ENCODE results near the gene PPM1E.

PPM1E gene

DNA sequence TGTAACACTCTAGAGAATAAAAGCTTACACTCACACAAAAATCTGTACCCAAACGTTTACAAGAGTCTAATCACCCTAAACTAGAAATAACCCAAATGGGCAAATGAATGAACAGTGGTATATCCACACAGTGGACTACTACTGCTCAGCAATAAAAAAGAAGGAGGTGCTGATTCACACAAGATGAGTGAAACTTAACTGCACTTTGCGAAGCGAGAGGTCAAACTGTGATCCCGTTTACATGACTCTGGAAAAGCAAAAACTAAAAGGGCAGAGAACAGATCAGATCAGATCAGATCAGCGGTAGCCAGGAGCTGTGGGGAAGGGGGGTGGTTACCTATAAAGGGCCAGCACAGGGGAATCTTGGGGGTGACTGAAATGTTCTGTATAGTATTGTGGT, 237.7 kb downstream of the PPM1E start:
- no peak for DNase-seq
- Mint-ChIP-seq H3K36me3 (peaks cover 24 to 28% of the 10 kb centered on the region in 2 donors), H3K4me1 (peaks cover 8 to 21% of the 10 kb centered on the region in 2 donors), H3K4me3 (no peak overlapping the region), H3K27ac (peak overlapping the region; percentile 25), H3K27me3 (no peaks in the 10 kb centered on the region), H3K9me3 (no peaks in the 10 kb centered on the region)
- ATAC-seq (replicated peaks): no peak

- Mint-ChIP-seq H3K27me3 (no peaks in the 10 kb centered on the region), H3K36me3 (peaks cover 19 to 39% of the 10 kb centered on the region in 2 donors), H3K27ac (no peak overlapping the region), H3K4me1 (peaks cover 12 to 32% of the 10 kb centered on the region in 2 donors), H3K4me3 (no peak overlapping the region), H3K9me3 (no peaks in the 10 kb centered on the region)
- ATAC-seq (replicated peaks) (no peak), DNase-seq (no peak)
These were observed 239.7 kb downstream of the PPM1E start for GRCh38 chr17:58995247-58995940.

DNA sequence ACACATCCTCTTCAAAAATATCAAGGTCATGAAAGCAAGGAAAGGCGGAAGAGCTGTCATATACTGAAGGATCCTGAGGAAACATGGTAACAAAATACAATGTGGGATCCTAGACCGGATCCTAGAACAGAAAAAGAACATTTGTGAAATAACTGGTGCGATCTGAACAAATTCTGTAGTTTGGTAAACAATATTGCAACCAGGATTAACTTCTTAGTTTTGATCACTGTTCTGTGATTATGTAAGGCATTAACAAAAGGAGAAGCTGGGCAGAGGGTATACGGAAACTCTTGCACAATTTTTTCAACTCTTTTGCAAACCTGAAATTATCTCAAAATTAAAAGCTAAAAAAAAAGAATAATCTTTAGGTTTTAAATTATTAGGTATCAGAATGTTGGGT, 241.3 kb downstream of the PPM1E start:
- H3K27ac Mint-ChIP-seq: no peak overlapping the region
- no peaks in the 10 kb centered on the region for H3K9me3 Mint-ChIP-seq
- no peak overlapping the region for H3K4me3 Mint-ChIP-seq
- H3K4me1 Mint-ChIP-seq: peaks cover 14 to 42% of the 10 kb centered on the region in 2 donors
- ATAC-seq (replicated peaks) (no peak), DNase-seq (no peak)
- peaks cover 22 to 44% of the 10 kb centered on the region in 2 donors for H3K36me3 Mint-ChIP-seq
- no peaks in the 10 kb centered on the region for H3K27me3 Mint-ChIP-seq

GRCh38 chr17:58997756-58998553, 242.3 kb downstream of the PPM1E start:
- no peak for DNase-seq
- H3K4me3 Mint-ChIP-seq: no peak overlapping the region

GRCh38 chr17:58998871-58999270, 243.2 kb downstream of the PPM1E start:
- Mint-ChIP-seq H3K27me3 (no peaks in the 10 kb centered on the region), H3K36me3 (peaks cover 14 to 33% of the 10 kb centered on the region in 2 donors), H3K27ac (peak overlapping the region; percentile 14), H3K4me1 (peaks cover 9 to 34% of the 10 kb centered on the region in 2 donors), H3K4me3 (no peak overlapping the region), H3K9me3 (no peaks in the 10 kb centered on the region)
- DNase-seq (no peak), ATAC-seq (replicated peaks) (no peak)

More at GRCh38 chr17:58997756-58998553, 242.3 kb downstream of the PPM1E start:
- H3K4me1 Mint-ChIP-seq: peaks cover 13 to 40% of the 10 kb centered on the region in 2 donors
- peak overlapping the region; percentile 37 for H3K27ac Mint-ChIP-seq
- H3K9me3 Mint-ChIP-seq: no peaks in the 10 kb centered on the region
- peaks cover 18 to 39% of the 10 kb centered on the region in 2 donors for H3K36me3 Mint-ChIP-seq
- ATAC-seq (replicated peaks): no peak
- H3K27me3 Mint-ChIP-seq: no peaks in the 10 kb centered on the region

DNA sequence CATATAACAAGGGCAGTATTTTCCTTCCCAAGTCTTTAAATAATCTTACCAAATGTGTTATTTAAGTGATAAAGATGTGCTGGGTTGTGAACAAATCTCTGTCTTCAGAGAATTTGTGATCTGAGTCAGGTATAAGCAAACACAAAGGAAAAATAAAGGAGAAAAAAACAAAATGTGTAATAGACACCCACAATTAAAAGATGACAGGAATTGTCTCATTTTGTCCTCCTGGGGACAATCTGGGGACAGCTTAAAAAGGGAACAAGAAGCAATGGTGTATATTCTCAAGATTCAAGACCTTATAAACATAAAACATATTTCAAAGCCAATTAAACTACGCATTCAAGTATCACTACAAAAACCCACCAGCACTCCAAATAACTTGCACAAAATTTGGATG, 243.8 kb downstream of the PPM1E start:
- Mint-ChIP-seq H3K9me3 (no peaks in the 10 kb centered on the region), H3K27me3 (no peaks in the 10 kb centered on the region), H3K36me3 (peaks cover 14 to 33% of the 10 kb centered on the region in 2 donors), H3K4me3 (no peak overlapping the region), H3K27ac (peak overlapping the region; percentile 34), H3K4me1 (peaks cover 9 to 34% of the 10 kb centered on the region in 2 donors)
- ATAC-seq (replicated peaks) (no peak), DNase-seq (no peak)

DNA sequence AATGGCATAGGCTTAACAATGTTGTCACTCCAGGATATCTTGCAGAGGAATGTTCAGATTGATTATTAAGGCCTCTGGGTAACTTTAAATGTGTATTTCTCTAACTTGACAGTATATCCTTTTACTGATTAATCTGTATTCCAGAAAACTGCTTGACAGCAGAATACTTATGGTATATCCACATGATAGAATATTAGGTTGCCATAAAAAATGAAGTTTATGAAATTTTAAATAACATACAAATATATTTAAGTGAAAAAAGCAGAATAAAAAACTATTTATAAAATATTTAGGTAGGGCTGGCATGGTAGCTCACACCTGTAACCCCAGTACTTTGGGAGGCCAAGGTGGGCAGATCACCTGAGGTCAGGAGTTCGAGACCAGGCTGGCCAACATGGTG, 244.4 kb downstream of the PPM1E start:
- ATAC-seq (replicated peaks): no peak
- no peak overlapping the region for H3K4me3 Mint-ChIP-seq
- peaks cover 14 to 33% of the 10 kb centered on the region in 2 donors for H3K36me3 Mint-ChIP-seq
- no peak for DNase-seq
- H3K27ac Mint-ChIP-seq: no peak overlapping the region
- no peaks in the 10 kb centered on the region for H3K27me3 Mint-ChIP-seq
- H3K4me1 Mint-ChIP-seq: peaks cover 11 to 39% of the 10 kb centered on the region in 2 donors
- no peaks in the 10 kb centered on the region for H3K9me3 Mint-ChIP-seq

DNA sequence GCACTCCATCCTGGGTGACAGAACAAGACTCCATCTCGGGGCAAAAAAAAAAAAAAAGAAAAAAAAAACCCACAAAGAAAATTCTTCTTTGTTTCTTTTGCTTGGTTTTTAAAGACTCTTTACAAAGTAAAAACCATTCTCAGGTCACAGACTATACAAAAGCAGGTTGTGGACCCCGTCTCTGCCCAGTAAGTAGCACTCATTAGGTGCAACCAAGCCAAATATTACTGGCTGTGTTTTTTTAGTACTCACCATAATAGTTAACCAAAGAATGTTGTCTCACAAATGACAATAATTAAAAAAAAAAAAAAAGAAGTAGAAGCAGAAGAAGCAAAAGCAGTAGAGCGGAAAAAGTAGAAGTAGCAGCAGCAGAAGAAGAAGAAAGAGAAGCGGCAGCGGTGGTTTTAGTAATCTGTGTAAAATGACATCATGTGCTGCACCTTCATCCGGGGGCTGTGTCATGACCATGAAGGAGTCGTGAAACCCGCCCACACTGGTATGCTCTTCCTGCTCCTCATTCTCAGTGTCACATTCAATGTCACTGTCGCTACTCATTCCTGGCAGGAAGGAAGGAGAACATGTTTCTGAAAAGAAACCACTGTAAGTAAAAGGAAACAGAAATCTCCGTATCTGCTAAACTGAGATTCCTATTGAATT, 245.6 kb downstream of the PPM1E start:
- DNase-seq (peak; percentile 82), ATAC-seq (replicated peaks) (peak; percentile 99 to 100)
- peaks cover 14 to 33% of the 10 kb centered on the region in 2 donors for H3K36me3 Mint-ChIP-seq
- H3K27ac Mint-ChIP-seq: peak overlapping the region; percentile 96
- H3K4me1 Mint-ChIP-seq: peaks cover 11 to 39% of the 10 kb centered on the region in 2 donors
- H3K27me3 Mint-ChIP-seq: no peaks in the 10 kb centered on the region
- H3K9me3 Mint-ChIP-seq: no peaks in the 10 kb centered on the region
- peak overlapping the region; percentile 81 for H3K4me3 Mint-ChIP-seq

- H3K9me3 Mint-ChIP-seq: no peaks in the 10 kb centered on the region
- peaks cover 14 to 29% of the 10 kb centered on the region in 2 donors for H3K36me3 Mint-ChIP-seq
- ATAC-seq (replicated peaks): no peak
- no peak overlapping the region for H3K4me3 Mint-ChIP-seq
- DNase-seq: no peak
- no peaks in the 10 kb centered on the region for H3K27me3 Mint-ChIP-seq
- H3K27ac Mint-ChIP-seq: peak overlapping the region; percentile 62
- peaks cover 11 to 39% of the 10 kb centered on the region in 2 donors for H3K4me1 Mint-ChIP-seq
These were observed 246.5 kb downstream of the PPM1E start for GRCh38 chr17:59002126-59002525.

DNA sequence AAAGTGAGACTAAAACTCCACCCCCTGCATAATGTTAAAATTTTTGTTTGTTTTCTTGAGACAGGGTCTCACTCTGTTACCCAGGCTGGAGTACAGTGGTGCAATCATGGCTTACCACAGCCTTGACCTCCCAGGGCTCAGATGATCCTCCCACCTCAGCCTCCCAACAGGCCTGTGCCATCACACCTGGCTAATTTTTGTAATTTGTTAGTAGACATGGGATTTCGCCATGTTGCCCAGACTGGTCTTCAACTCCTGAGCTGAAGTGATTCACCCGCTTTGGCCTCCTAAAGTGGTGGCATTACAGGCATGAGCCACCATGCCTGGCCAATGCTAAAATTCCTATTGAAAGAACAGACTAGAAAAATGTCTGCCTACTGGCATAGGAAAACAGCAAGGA, 247.2 kb downstream of the PPM1E start:
- ATAC-seq (replicated peaks): no peak
- no peak overlapping the region for H3K27ac Mint-ChIP-seq
- H3K9me3 Mint-ChIP-seq: no peaks in the 10 kb centered on the region
- no peak for DNase-seq
- peaks cover 11 to 34% of the 10 kb centered on the region in 2 donors for H3K4me1 Mint-ChIP-seq
- H3K4me3 Mint-ChIP-seq: no peak overlapping the region
- H3K36me3 Mint-ChIP-seq: peaks cover 10 to 24% of the 10 kb centered on the region in 2 donors
- no peaks in the 10 kb centered on the region for H3K27me3 Mint-ChIP-seq

- H3K36me3 Mint-ChIP-seq: peaks cover 4 to 19% of the 10 kb centered on the region in 2 donors
- H3K27me3 Mint-ChIP-seq: no peaks in the 10 kb centered on the region
- H3K4me1 Mint-ChIP-seq: peaks cover 11 to 29% of the 10 kb centered on the region in 2 donors
- no peak overlapping the region for H3K4me3 Mint-ChIP-seq
- DNase-seq: no peak
- no peaks in the 10 kb centered on the region for H3K9me3 Mint-ChIP-seq
- H3K27ac Mint-ChIP-seq: no peak overlapping the region
- ATAC-seq (replicated peaks): no peak
These were observed 248.2 kb downstream of the PPM1E start for GRCh38 chr17:59003860-59004259.

DNA sequence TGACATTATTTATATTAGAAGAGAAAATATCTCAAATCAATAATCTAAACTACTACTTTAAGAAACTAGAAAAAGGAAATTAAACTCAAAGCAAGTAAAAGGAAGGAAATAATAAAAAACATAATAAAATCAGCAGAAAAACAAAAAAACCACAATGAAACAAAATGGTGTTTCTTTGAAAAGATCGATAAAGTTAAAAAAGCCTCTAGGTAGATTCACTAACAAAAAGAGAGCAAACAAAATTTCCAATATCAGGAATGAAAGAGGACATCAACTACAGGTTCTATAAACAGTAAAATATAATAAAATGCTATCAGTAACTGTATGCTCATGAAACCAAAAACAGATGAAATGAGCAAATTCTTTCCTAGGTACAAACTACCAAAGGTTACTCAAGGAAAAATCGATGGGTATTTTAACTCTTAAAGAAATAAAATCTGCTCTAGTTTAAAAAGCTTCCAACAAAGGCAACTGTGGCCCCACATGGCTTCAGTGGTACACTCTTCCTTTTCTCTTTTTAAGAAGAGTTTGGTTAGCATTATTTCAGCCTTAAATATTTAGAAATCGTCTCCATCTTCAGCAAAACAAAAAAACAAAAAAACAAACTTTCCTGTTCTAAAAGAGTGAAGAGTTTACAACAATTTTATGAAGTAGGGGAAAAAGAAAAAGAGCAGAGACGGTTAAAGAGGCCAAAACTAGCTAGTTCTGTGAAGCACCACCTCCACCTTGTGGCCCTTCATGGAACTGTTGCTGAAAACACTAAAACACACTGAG, 248.9 kb downstream of the PPM1E start:
- Mint-ChIP-seq H3K9me3 (no peaks in the 10 kb centered on the region), H3K27ac (no peak overlapping the region), H3K27me3 (no peaks in the 10 kb centered on the region), H3K36me3 (peaks cover 4 to 15% of the 10 kb centered on the region in 2 donors), H3K4me1 (peaks cover 9 to 25% of the 10 kb centered on the region in 2 donors), H3K4me3 (no peak overlapping the region)
- peak; percentile 31 for DNase-seq
- ATAC-seq (replicated peaks): peak; percentile 27 to 37

- Mint-ChIP-seq H3K27me3 (no peaks in the 10 kb centered on the region), H3K36me3 (peaks cover 4 to 16% of the 10 kb centered on the region in 2 donors), H3K4me1 (peaks cover 2 to 5% of the 10 kb centered on the region in 2 donors), H3K27ac (no peak overlapping the region), H3K4me3 (no peak overlapping the region), H3K9me3 (no peaks in the 10 kb centered on the region)
- DNase-seq (no peak), ATAC-seq (replicated peaks) (no peak)
These were observed 252.3 kb downstream of the PPM1E start for GRCh38 chr17:59007995-59008394.

- Mint-ChIP-seq H3K4me1 (peaks cover 2 to 5% of the 10 kb centered on the region in 2 donors), H3K27ac (no peak overlapping the region), H3K4me3 (no peak overlapping the region), H3K9me3 (no peaks in the 10 kb centered on the region), H3K27me3 (no peaks in the 10 kb centered on the region), H3K36me3 (peaks cover 8 to 21% of the 10 kb centered on the region in 2 donors)
- DNase-seq: no peak
- ATAC-seq (replicated peaks): no peak
These were observed 253.1 kb downstream of the PPM1E start for GRCh38 chr17:59008737-59009136.
